Heart left ventricle (tissue), 16 donors: ENCODE measurements around the gene GDNF. TPM values are rescaled to one million over a fixed set of nuclear protein-coding genes. Genes with fewer than 3 reads are reported as not detected.

Source experiments
- ATAC-seq, 4 donors: fragments of 200-7000 bp; cut with Tn5 transposase; one replicate each; pipeline ENCODE4 v1.9.1; 2020 to 2022; ENCODE audit warnings: moderate library complexity in 4 of 4, mild to moderate bottlenecking in 3 of 4, moderate number of reproducible peaks in 1 of 4
- DNase-seq, 5 donors: peaks; one replicate each; pipeline ENCODE4 v3.0.0-alpha.2; 2020
- H3K27ac ChIP-seq, 12 donors: fragments of 200-600 bp; sonication (generic) in 4 of 12; one replicate each; pipeline versions ENCODE4 v1.5.0 to v1.8.0; 2016 to 2022; ENCODE audit warnings: mild to moderate bottlenecking in 2 of 12
- H3K27me3 ChIP-seq, 9 donors: fragments of 200-600 bp; sonication (generic) in 2 of 9; one replicate each; pipeline versions ENCODE4 v1.5.1 to v1.8.0; 2016 to 2022; ENCODE audit warnings: mild to moderate bottlenecking in 3 of 9
- H3K36me3 ChIP-seq, 9 donors: fragments of 200-600 bp; sonication (generic) in 2 of 9; one replicate each; pipeline versions ENCODE4 v1.5.0 to v1.8.0; 2018 to 2022; ENCODE audit warnings: mild to moderate bottlenecking in 2 of 9
- H3K4me1 ChIP-seq, 12 donors: fragments of 200-600 bp; sonication (generic) in 4 of 12; one replicate each; pipeline versions ENCODE4 v1.5.0 to v1.8.0; 2016 to 2022; ENCODE audit warnings: mild to moderate bottlenecking in 3 of 12
- H3K4me3 ChIP-seq, 12 donors: fragments of 200-600 bp; sonication (generic) in 4 of 12; one replicate each; pipeline versions ENCODE4 v1.5.0 to v1.8.0; 2017 to 2022; ENCODE audit warnings: mild to moderate bottlenecking in 9 of 12, moderate library complexity in 4 of 12
- H3K9me3 ChIP-seq, 12 donors: fragments of 200-600 bp; sonication (generic) in 4 of 12; one replicate each; pipeline versions ENCODE4 v1.5.0 to v1.8.0; 2016 to 2022; ENCODE audit warnings: mild to moderate bottlenecking in 1 of 12
- CTCF ChIP-seq, 12 donors: fragments of 200-600 bp; sonication (generic) in 4 of 12; IDR thresholded peaks; one replicate each; pipeline versions ENCODE4 v1.5.0 to v1.8.0; 2018 to 2022; ENCODE audit warnings: antibody characterized with exemption in 12 of 12, mild to moderate bottlenecking in 5 of 12
- POLR2A ChIP-seq, 2 donors: fragments of 450-650 bp; IDR thresholded peaks; one replicate each; pipeline ENCODE4 v1.6.1; 2017; ENCODE audit warnings: antibody characterized with exemption in 2 of 2, mild to moderate bottlenecking in 2 of 2, moderate library complexity in 2 of 2
- WGBS, 4 donors: extraction: QIAGEN DNeasy Blood & Tissue Kit in 2 of 4; methylation state at CpG; one replicate each; pipeline versions ENCODE4 v1.1.5 to v1.1.7; 2013 to 2018; 5-methylcytosine and 5-hydroxymethylcytosine counted together
- intact Hi-C, 10 donors: fragments of 100-400 bp; cut with DNase I; formaldehyde crosslinking; loops; one replicate each; pipeline versions ENCODE4 v1.11.1 to v1.14.2; 2022
- polyA plus RNA-seq, 2 donors: library from polyadenylated mRNA; stranded (reverse); fragments of 200-250 nt; gene quantifications; one replicate each; pipeline ENCODE4 v1.2.3, GENCODE V29; 2013
- total RNA-seq, 9 donors: library from RNA; depleted of rRNA in 2 of 9; stranded (reverse); fragments of >200 nt in 2 of 9; fragmentation: NEBNext Ultra II Directional in 3 of 9; extraction: Animal tissue kit (Norgen Biotek cat#: 25700) in 3 of 9; gene quantifications; one replicate each; pipeline versions ENCODE4 v1.1.0 to v1.2.4, GENCODE V29; 2016 to 2023
- donor health status: ischemic (EF 13 %, LVEDD 7.1; RV severe dilation, severe dysfunction).
- donor health status: healthy with polysubstance abuse.
- donor health status: DM: no; HTN: yes; CAD: no.
- donor health status: DM: no; HTN: no; CAD: no.
- donor health status: ischemic (EF 25% LVEDD 6.9; RV normal size, moderate dysfunction).
- donor health status: ischemic (EF 25% LVEDD 5.7; RV mildly dilated, moderate dysfunction).
- donor health status: healthy.
- donor health status: DM: yes; HTN: yes; CAD: no.
- donor health status: ischemic (EF 35%, LVEDD 5.7; RV mildly dilated, moderate dysfunction).
- donor health status: nonischemic (EF 11% LVEDD 7.7; RV severe dilation, severe dysfunction).
- donor health status: DM: yes; HTN: yes; CAD: no.
- donor health status: PGD.
- donor health status: ischemic (EF 29% LVEDD 5.4; RV normal size, mild dysfunction).
- donor health status: nonischemic (EF 23%, LVEDD 6.1; RV moderate dilation, normal function).

GDNF gene
- total and polyA plus RNA-seq, 11 donors, result 0.03 to 0.36 (median 0.09) TPM; not detected in 4

- DNase-seq (no peak), ATAC-seq (no peak)
- no peaks in the 10 kb centered on the region for H3K9me3 ChIP-seq
- peak overlapping the region in 1 of 12 donors; percentile 93 for H3K27ac ChIP-seq
- WGBS, 4 donors, result 68 to 82% (median 72%) methylated on average over 6 of the region's 6 CpGs
- H3K4me1 ChIP-seq, result peaks cover 0 to 46% (median 25%) of the 10 kb centered on the region in 12 donors
- TF ChIP-seq POLR2A (IDR thresholded peaks at IDR 0.05), result no peak
- no peak for TF ChIP-seq CTCF (IDR thresholded peaks at IDR 0.05)
- intact Hi-C loops, result loop anchor here in 1 of 10 donors (10.0 kb wide), 1 partner anchor 174 kb away; no protein-coding TSS in a partner anchor
- no peaks in the 10 kb centered on the region for H3K36me3 ChIP-seq
- H3K4me3 ChIP-seq, result no peak overlapping the region
- peaks cover 9 to 81% (median 54%) of the 10 kb centered on the region in 9 donors for H3K27me3 ChIP-seq
These were observed 1.4 kb upstream of the GDNF start for GRCh38 chr5:37841203-37841602.

DNA sequence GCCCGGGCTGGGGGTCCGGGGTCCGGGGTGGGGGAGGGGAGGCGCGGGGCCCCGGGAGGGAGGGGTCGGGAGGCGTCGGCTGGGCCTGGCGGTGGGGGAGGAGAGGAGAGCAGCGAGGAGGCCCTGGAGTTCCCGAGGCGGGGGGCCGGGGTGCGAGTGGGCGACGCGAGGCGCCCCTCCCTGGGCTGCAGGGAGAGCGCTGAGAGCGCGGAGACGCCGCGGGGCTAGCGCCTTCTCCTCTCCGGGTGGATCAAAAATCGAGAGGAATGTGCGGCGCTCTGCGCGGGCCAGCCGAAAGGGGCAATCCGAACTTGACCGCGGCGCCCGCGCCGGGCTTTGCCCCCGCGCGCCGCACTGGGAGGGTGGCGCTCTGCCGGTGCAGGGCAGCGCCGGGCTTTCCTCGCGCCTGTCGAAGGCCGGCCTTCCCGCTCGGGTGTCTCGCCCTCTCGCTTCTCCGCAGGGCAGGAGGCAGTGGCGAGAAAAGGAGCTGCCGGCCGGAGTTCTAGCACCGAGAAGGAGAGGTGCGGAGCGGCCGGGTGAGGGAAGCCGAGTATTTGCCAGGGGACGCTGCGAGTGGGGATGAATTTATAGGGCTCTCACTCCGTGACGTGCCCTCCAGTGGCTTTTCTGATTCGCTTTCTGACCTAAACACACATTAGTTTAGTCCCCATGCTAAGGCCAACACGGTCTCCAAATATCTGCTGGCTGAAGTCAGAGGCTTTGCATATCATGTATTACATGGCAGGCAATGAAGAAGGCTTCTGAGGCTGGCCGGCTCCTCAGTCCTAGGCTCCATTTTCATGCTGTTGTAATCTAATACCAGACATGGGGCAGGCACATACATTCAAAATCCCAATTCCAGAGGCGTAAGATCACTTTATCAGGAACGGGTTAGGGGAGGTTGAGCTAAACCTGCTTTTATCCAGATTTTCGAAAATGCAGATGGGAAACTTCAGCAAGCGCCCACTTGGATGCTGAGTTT, 503 bp upstream of the GDNF start:
- intact Hi-C loops, result loop anchor here in 1 of 10 donors (10.0 kb wide), 1 partner anchor 174 kb away; no protein-coding TSS in a partner anchor
- DNase-seq (peak in 2 of 5 donors; percentile 37 to 65), ATAC-seq (peak in 3 of 4 donors; percentile 42 to 71 (median 61))
- Histone ChIP-seq H3K27me3 (peaks cover 16 to 90% (median 62%) of the 10 kb centered on the region in 9 donors), H3K27ac (peak overlapping the region in 7 of 12 donors; percentile 18 to 93 (median 33)), H3K4me1 (peaks cover 0 to 47% (median 26%) of the 10 kb centered on the region in 12 donors), H3K36me3 (no peaks in the 10 kb centered on the region), H3K4me3 (peak overlapping the region; percentile 34 to 61 (median 48)), H3K9me3 (no peaks in the 10 kb centered on the region)
- 5 to 24% (median 8%) methylated on average over 15 to 76 of the region's 76 CpGs for WGBS, 4 donors
- peak in 5 of 12 donors; percentile 8 to 23 (median 14) for TF ChIP-seq CTCF (IDR thresholded peaks at IDR 0.05)
- TF ChIP-seq POLR2A (IDR thresholded peaks at IDR 0.05), result no peak

DNA sequence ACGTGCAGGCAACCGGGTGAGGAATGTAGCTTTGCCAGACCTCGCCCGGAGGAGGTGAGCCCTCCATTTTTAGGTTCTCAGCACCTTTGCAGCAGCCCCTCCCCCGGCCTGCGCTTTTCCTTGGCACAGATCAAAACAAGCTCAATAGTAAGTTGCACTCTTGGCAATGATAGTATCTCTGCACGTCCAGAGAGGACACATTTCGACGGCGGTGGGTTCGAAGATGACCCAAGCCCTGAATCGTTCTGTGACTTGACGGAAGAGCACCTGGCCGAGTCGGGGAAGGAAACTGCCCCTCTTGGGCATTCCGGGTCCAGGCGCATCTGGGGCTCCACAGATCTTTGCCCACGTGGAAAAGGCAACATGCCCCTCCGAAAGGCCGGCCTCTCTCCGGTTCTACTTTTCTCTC, 904 bp downstream of the GDNF start:
- intact Hi-C loops, result loop anchor here in 3 of 10 donors (1.0 to 5.0 kb wide), 3 partner anchors 354 to 427 kb away; no protein-coding TSS in a partner anchor
- no peaks in the 10 kb centered on the region for H3K9me3 ChIP-seq
- no peak for TF ChIP-seq POLR2A (IDR thresholded peaks at IDR 0.05)
- TF ChIP-seq CTCF (IDR thresholded peaks at IDR 0.05), result no peak
- H3K27ac ChIP-seq, result peak overlapping the region in 2 of 12 donors; percentile 18 to 93
- DNase-seq (no peak), ATAC-seq (no peak)
- H3K27me3 ChIP-seq, result peaks cover 22 to 98% (median 66%) of the 10 kb centered on the region in 9 donors
- 4 to 9% (median 8%) methylated on average over 14 to 21 of the region's 21 CpGs for WGBS, 4 donors
- H3K4me3 ChIP-seq, result peak overlapping the region in 10 of 12 donors; percentile 34 to 61 (median 48)
- H3K4me1 ChIP-seq, result peaks cover 0 to 54% (median 26%) of the 10 kb centered on the region in 12 donors
- no peaks in the 10 kb centered on the region for H3K36me3 ChIP-seq
